ENCODE data around the gene DDX42.

DNA sequence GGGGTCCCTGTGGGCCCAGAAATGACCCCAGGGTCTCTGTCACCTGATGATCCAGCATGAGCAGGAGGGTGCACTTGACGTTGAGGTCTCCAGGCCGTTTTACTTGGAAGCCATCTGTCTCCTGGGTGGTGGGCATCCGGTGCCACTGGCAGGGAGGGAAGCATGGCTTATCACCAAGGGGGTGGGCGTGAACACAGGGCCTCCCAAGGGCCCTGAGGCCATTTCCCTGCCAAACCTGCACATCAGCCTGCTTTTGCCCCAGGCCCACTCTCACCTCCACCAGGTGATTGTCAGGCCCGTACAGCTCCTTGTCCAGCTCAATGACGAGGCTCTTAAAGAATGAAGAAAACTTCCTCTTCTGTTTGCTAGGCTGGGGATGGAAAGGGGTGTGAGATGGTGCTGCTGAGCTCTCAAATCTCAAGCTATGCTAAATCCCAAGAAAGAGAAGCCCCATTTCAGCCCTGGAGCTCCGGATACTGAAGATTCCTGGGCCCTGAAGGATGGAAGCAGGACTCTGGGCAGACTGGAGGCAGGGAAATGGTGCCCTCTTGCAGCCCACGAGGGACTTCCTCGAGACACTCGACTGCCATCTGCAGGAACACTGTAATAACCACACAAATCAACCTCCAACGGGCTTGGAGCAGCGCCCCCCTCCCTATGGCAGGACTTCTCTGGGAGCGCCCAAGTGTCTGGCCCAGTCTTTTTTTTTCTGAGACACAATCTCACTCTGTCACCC lies 60.6 kb downstream of the DDX42 start:
- TF ChIP-seq EZH2 (IDR thresholded peaks at IDR 0.05; ENCODE audit: insufficient read depth, low read length): no peak
- TF ChIP-seq, protein P1, sequence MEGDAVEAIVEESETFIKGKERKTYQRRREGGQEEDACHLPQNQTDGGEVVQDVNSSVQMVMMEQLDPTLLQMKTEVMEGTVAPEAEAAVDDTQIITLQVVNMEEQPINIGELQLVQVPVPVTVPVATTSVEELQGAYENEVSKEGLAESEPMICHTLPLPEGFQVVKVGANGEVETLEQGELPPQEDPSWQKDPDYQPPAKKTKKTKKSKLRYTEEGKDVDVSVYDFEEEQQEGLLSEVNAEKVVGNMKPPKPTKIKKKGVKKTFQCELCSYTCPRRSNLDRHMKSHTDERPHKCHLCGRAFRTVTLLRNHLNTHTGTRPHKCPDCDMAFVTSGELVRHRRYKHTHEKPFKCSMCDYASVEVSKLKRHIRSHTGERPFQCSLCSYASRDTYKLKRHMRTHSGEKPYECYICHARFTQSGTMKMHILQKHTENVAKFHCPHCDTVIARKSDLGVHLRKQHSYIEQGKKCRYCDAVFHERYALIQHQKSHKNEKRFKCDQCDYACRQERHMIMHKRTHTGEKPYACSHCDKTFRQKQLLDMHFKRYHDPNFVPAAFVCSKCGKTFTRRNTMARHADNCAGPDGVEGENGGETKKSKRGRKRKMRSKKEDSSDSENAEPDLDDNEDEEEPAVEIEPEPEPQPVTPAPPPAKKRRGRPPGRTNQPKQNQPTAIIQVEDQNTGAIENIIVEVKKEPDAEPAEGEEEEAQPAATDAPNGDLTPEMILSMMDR (IDR thresholded peaks at IDR 0.05; ENCODE audit: insufficient read depth, low read depth, low read length): peak; percentile 66
